NCI-H2081 treated with DMSO at 0.1 percent for 48 hours (cell line): Measurements from ENCODE around the gene SETD6.

Experiments used
- DNase-seq: peaks from one replicate; lab custom pipeline; 2025; lab: John Stamatoyannopoulos, UW

The SETD6 gene

GRCh38 chr16:58493756-58494431, 21.4 kb upstream of the SETD6 start:
- no peak for DNase-seq

- no peak for DNase-seq
Observed at GRCh38 chr16:58494981-58495520, 20.3 kb upstream of the SETD6 start.

GRCh38 chr16:58495521-58496331, 19.6 kb upstream of the SETD6 start:
- DNase-seq: no peak

GRCh38 chr16:58497468-58497867, 17.8 kb upstream of the SETD6 start:
- DNase-seq: no peak

GRCh38 chr16:58497935-58498334, 17.4 kb upstream of the SETD6 start:
- no peak for DNase-seq

GRCh38 chr16:58498341-58499091, 16.8 kb upstream of the SETD6 start:
- no peak for DNase-seq

- no peak for DNase-seq
Observed at GRCh38 chr16:58499092-58499511, 16.2 kb upstream of the SETD6 start.

- DNase-seq: no peak
Observed at GRCh38 chr16:58499615-58500351, 15.5 kb upstream of the SETD6 start, which contains the start of gene NDRG4. TSS of gene NDRG4 (plus strand) at chr16:58500143. CDS start at chr16:58500249, 106 bp downstream.

GRCh38 chr16:58500430-58501241, 14.7 kb upstream of the SETD6 start:
- no peak for DNase-seq

- no peak for DNase-seq
Observed at GRCh38 chr16:58501242-58502131, 13.8 kb upstream of the SETD6 start.

- DNase-seq: no peak
Observed at GRCh38 chr16:58502217-58502921, 12.9 kb upstream of the SETD6 start.

GRCh38 chr16:58503166-58503862, 12.0 kb upstream of the SETD6 start:
- DNase-seq: no peak

GRCh38 chr16:58503863-58504688, 11.2 kb upstream of the SETD6 start:
- no peak for DNase-seq

GRCh38 chr16:58506241-58507194, 8.8 kb upstream of the SETD6 start:
- DNase-seq: no peak

- no peak for DNase-seq
Observed at GRCh38 chr16:58507195-58507962, 7.9 kb upstream of the SETD6 start.
